HEK293 (cell line): ENCODE data around the gene NCOR2.

ENCODE experiments used
- BCL11B ChIP-seq: fragments of 450-650 bp; formaldehyde crosslinking; IDR thresholded peaks from 2 replicates; pipeline ENCODE4 v1.5.1; 2016; ENCODE audit warnings: low read depth, missing biosample characterization, missing genetic modification characterization
- GLIS2 ChIP-seq: fragments of 450-650 bp; formaldehyde crosslinking; IDR thresholded peaks from 2 replicates; pipeline ENCODE4 v1.5.1; 2016; ENCODE audit warnings: missing biosample characterization, missing genetic modification characterization
- HOXA7 ChIP-seq: sonication (generic); formaldehyde crosslinking; IDR thresholded peaks from 2 replicates; pipeline ENCODE4 v1.8.1; 2022; ENCODE audit warnings: missing genetic modification reagents, borderline replicate concordance
- IKZF3 ChIP-seq: fragments of 450-650 bp; IDR thresholded peaks from 2 replicates; pipeline ENCODE4 v1.5.0; 2018; ENCODE audit warnings: missing biosample characterization, mild to moderate bottlenecking, missing genetic modification characterization, moderate library complexity
- KLF16 ChIP-seq: fragments of 450-650 bp; formaldehyde crosslinking; IDR thresholded peaks from 2 replicates; pipeline ENCODE4 v1.5.1; 2017; ENCODE audit warnings: missing biosample characterization, missing genetic modification characterization
- KLF17 ChIP-seq: fragments of 450-650 bp; formaldehyde crosslinking; IDR thresholded peaks from 2 replicates; pipeline ENCODE4 v1.5.1; 2016; ENCODE audit warnings: missing biosample characterization, missing genetic modification characterization
- MYNN ChIP-seq: fragments of 450-650 bp; formaldehyde crosslinking; IDR thresholded peaks from 2 replicates; pipeline ENCODE4 v1.5.1; 2016; ENCODE audit warnings: missing biosample characterization, missing genetic modification characterization, borderline replicate concordance
- REST ChIP-seq: fragments of 450-650 bp; formaldehyde crosslinking; IDR thresholded peaks from 2 replicates; pipeline ENCODE4 v1.5.1; 2016; ENCODE audit warnings: missing biosample characterization, missing genetic modification characterization
- ZBTB6 ChIP-seq: fragments of 450-650 bp; formaldehyde crosslinking; IDR thresholded peaks from 2 replicates; pipeline ENCODE4 v1.5.1; 2017; ENCODE audit warnings: missing biosample characterization, missing genetic modification characterization
- ZIC2 ChIP-seq: fragments of 450-650 bp; formaldehyde crosslinking; IDR thresholded peaks from 2 replicates; pipeline ENCODE4 v1.5.1; 2016; ENCODE audit warnings: missing biosample characterization, missing genetic modification characterization
- ZNF10 ChIP-seq: fragments of 450-650 bp; formaldehyde crosslinking; IDR thresholded peaks from 2 replicates; pipeline ENCODE4 v1.5.1; 2017; ENCODE audit warnings: missing biosample characterization, missing genetic modification characterization
- ZNF18 ChIP-seq: fragments of 450-650 bp; formaldehyde crosslinking; IDR thresholded peaks from 2 replicates; pipeline ENCODE4 v1.5.1; 2016; ENCODE audit warnings: missing biosample characterization, missing genetic modification characterization
- ZNF239 ChIP-seq: fragments of 450-650 bp; formaldehyde crosslinking; IDR thresholded peaks from 2 replicates; pipeline ENCODE4 v1.5.1; 2016; ENCODE audit warnings: missing biosample characterization, missing genetic modification characterization
- ZNF248 ChIP-seq: fragments of 450-650 bp; formaldehyde crosslinking; IDR thresholded peaks from 2 replicates; pipeline ENCODE4 v1.5.1; 2017; ENCODE audit warnings: missing biosample characterization, missing genetic modification characterization
- ZNF266 ChIP-seq: fragments of 450-650 bp; formaldehyde crosslinking; IDR thresholded peaks from 2 replicates; pipeline ENCODE4 v1.5.1; 2016; ENCODE audit warnings: missing biosample characterization, missing genetic modification characterization, low read depth
- ZNF302 ChIP-seq: fragments of 450-650 bp; formaldehyde crosslinking; IDR thresholded peaks from 2 replicates; pipeline ENCODE4 v1.5.1; 2016; ENCODE audit warnings: missing biosample characterization, missing genetic modification characterization, low read depth
- ZNF366 ChIP-seq: fragments of 450-650 bp; formaldehyde crosslinking; conservative IDR thresholded peaks from 2 replicates; pipeline ENCODE4 v1.5.1; 2016; ENCODE audit warnings: missing biosample characterization, missing genetic modification characterization
- ZNF37A ChIP-seq: fragments of 450-650 bp; IDR thresholded peaks from 2 replicates; pipeline ENCODE4 v1.5.1; 2018; ENCODE audit warnings: missing biosample characterization, missing genetic modification characterization
- ZNF423 ChIP-seq: fragments of 450-650 bp; formaldehyde crosslinking; IDR thresholded peaks from 2 replicates; pipeline ENCODE4 v1.5.1; 2016; ENCODE audit warnings: missing biosample characterization, missing genetic modification characterization
- ZNF513 ChIP-seq: fragments of 450-650 bp; IDR thresholded peaks from 2 replicates; pipeline ENCODE4 v1.5.1; 2018; ENCODE audit warnings: missing biosample characterization, missing genetic modification characterization
- ZNF518A ChIP-seq: fragments of 450-650 bp; formaldehyde crosslinking; conservative IDR thresholded peaks from 2 replicates; pipeline ENCODE4 v1.5.1; 2016; ENCODE audit warnings: low read depth, missing biosample characterization, missing genetic modification characterization
- ZNF560 ChIP-seq: fragments of 450-650 bp; formaldehyde crosslinking; IDR thresholded peaks from 2 replicates; pipeline ENCODE4 v1.5.1; 2017; ENCODE audit warnings: missing biosample characterization, missing genetic modification characterization, borderline replicate concordance
- ZNF571 ChIP-seq: fragments of 450-650 bp; formaldehyde crosslinking; IDR thresholded peaks from 2 replicates; pipeline ENCODE4 v1.5.0; 2017; ENCODE audit warnings: missing biosample characterization, missing genetic modification characterization
- ZNF596 ChIP-seq: fragments of 450-650 bp; IDR thresholded peaks from 2 replicates; pipeline ENCODE4 v1.5.0; 2018; ENCODE audit warnings: missing biosample characterization, mild to moderate bottlenecking, missing genetic modification characterization, moderate library complexity
- ZNF623 ChIP-seq: fragments of 450-650 bp; formaldehyde crosslinking; IDR thresholded peaks from 2 replicates; pipeline ENCODE4 v1.5.1; 2016; ENCODE audit warnings: missing biosample characterization, missing genetic modification characterization
- ZNF629 ChIP-seq: fragments of 450-650 bp; formaldehyde crosslinking; IDR thresholded peaks from 2 replicates; pipeline ENCODE4 v1.5.1; 2017; ENCODE audit warnings: missing biosample characterization, missing genetic modification characterization
- ZNF707 ChIP-seq: fragments of 450-650 bp; formaldehyde crosslinking; IDR thresholded peaks from 2 replicates; pipeline ENCODE4 v1.5.1; 2016; ENCODE audit warnings: missing biosample characterization, missing genetic modification characterization
- ZNF776 ChIP-seq: fragments of 450-650 bp; formaldehyde crosslinking; IDR thresholded peaks from 2 replicates; pipeline ENCODE4 v1.5.0; 2017; ENCODE audit warnings: missing biosample characterization, missing genetic modification characterization, borderline replicate concordance
- ZNF785 ChIP-seq: fragments of 450-650 bp; formaldehyde crosslinking; IDR thresholded peaks from 2 replicates; pipeline ENCODE4 v1.5.1; 2016; ENCODE audit warnings: missing biosample characterization, missing genetic modification characterization

Gene NCOR2

GRCh38 chr12:124532967-124533366 lies 34.4 kb downstream of the NCOR2 start (continued):
- TF ChIP-seq ZNF366 (no peak), ZBTB6 (tag by site-specific recombination) (no peak), REST (tag by site-specific recombination) (no peak), KLF17 (no peak), ZNF37A (tag by site-specific recombination) (no peak), IKZF3 (tag by site-specific recombination) (peak; percentile 24; the same call in 1 of the 2 replicates), ZNF18 (no peak), ZNF513 (tag by site-specific recombination) (no peak), ZNF239 (tag by site-specific recombination) (no peak), ZNF785 (no peak), MYNN (no peak), KLF16 (tag by site-specific recombination) (no peak), ZNF623 (tag by site-specific recombination) (peak; percentile 32; the same call in 1 of the 2 replicates), ZIC2 (tag by site-specific recombination) (peak; percentile 79), ZNF248 (tag by site-specific recombination) (no peak), ZNF10 (tag by site-specific recombination) (no peak), ZNF518A (tag by site-specific recombination) (no peak), ZNF560 (tag by site-specific recombination) (no peak), BCL11B (no peak), HOXA7 (CRISPR knock-in tag) (no peak), ZNF629 (no peak), ZNF423 (tag by site-specific recombination) (no peak), GLIS2 (tag by site-specific recombination) (no peak), ZNF571 (tag by site-specific recombination) (no peak), ZNF596 (tag by site-specific recombination) (no peak), ZNF302 (no peak), ZNF776 (tag by site-specific recombination) (no peak), ZNF266 (tag by site-specific recombination) (no peak), ZNF707 (tag by site-specific recombination) (no peak)
